SK-N-SH (cell line): ENCODE results near the gene CDKAL1. TPM values are rescaled to one million over a fixed set of nuclear protein-coding genes. Genes with fewer than 3 reads are reported as not detected.

Experiments
- CTCF ChIA-PET: fragments of 300-600, 350-600 bp; formaldehyde crosslinking; extraction: SDS; loops from one replicate; lab custom pipeline; 2021; lab: Yijun Ruan, JAX
- POLR2A ChIA-PET: fragments of 350-600 bp; sonication (Branson Sonifier 250); formaldehyde crosslinking; extraction: SDS; loops from one replicate; lab custom pipeline; 2020; ENCODE audit warnings: antibody characterized with exemption, inconsistent platforms; lab: Yijun Ruan, JAX
- DNase-seq: peaks from one replicate; pipeline ENCODE4 v3.0.0; 2012
- H2AFZ ChIP-seq: fragments of 200-600 bp; sonication (generic); 2 replicates; pipeline ENCODE4 v1.8.1; 2016; ENCODE audit warnings: antibody characterized with exemption, mild to moderate bottlenecking, low read depth
- H3F3A ChIP-seq: fragments of 200-600 bp; sonication (generic); replicated peaks from 2 replicates; pipeline ENCODE3; 2016; ENCODE audit warnings: antibody characterized with exemption, mild to moderate bottlenecking; ENCODE audit not compliant: insufficient read depth
- H3K27ac ChIP-seq, 2 experiments: fragments of 200-500 bp in 1 of 2; fragments of 200-600 bp in 1 of 2; sonication (Bioruptor generic) in 1 of 2; sonication (generic), shearing (Covaris generic) in 1 of 2; 2 replicates each; pipeline versions ENCODE4 v1.5.1 to v1.6.1; 2014 to 2016; ENCODE audit warnings: low read depth in 2 of 2, inconsistent platforms in 1 of 2, low read length in 1 of 2, mild to moderate bottlenecking in 1 of 2, mixed read lengths in 1 of 2
- H3K27me3 ChIP-seq: fragments of 200-600 bp; sonication (generic), shearing (Covaris generic); 2 replicates; pipeline ENCODE4 v1.6.1; 2016; ENCODE audit warnings: mixed run types; ENCODE audit not compliant: insufficient read depth
- H3K36me3 ChIP-seq, 2 experiments: fragments of 200-500 bp in 1 of 2; fragments of 200-600 bp in 1 of 2; sonication (Bioruptor generic) in 1 of 2; sonication (generic) in 1 of 2; replicated peaks in 1 of 2; 2 replicates each; pipeline versions ENCODE3 to v1.5.1; 2014 to 2016; ENCODE audit warnings: low read length in 1 of 2, mild to moderate bottlenecking in 1 of 2; ENCODE audit not compliant: insufficient read depth in 2 of 2, control insufficient read depth in 1 of 2
- H3K4me1 ChIP-seq, 2 experiments: fragments of 200-500 bp in 1 of 2; fragments of 200-600 bp in 1 of 2; sonication (Bioruptor generic) in 1 of 2; sonication (generic), shearing (Covaris generic) in 1 of 2; 2 replicates each; pipeline versions ENCODE4 v1.5.1 to v1.6.1; 2014 to 2016; ENCODE audit warnings: low read depth in 1 of 2, low read length in 1 of 2, mixed run types in 1 of 2; ENCODE audit not compliant: insufficient read depth in 2 of 2, control insufficient read depth in 1 of 2
- H3K4me2 ChIP-seq: fragments of 200-600 bp; sonication (generic), shearing (Covaris generic); 2 replicates; pipeline ENCODE4 v1.6.1; 2017; ENCODE audit warnings: mixed run types
- H3K4me3 ChIP-seq, 2 experiments: fragments of 200-500 bp in 1 of 2; fragments of 200-600 bp in 1 of 2; sonication (Bioruptor generic) in 1 of 2; sonication (generic), shearing (Covaris generic) in 1 of 2; 2 replicates each; pipeline versions ENCODE4 v1.5.1 to v1.8.1; 2014 to 2016; ENCODE audit warnings: low read depth in 2 of 2, inconsistent platforms in 1 of 2, low read length in 1 of 2, mild to moderate bottlenecking in 1 of 2, mixed read lengths in 1 of 2, moderate library complexity in 1 of 2
- H3K79me2 ChIP-seq: fragments of 200-600 bp; sonication (generic); 2 replicates; pipeline ENCODE4 v1.8.1; 2017; ENCODE audit warnings: mild to moderate bottlenecking; ENCODE audit not compliant: insufficient read depth
- H3K9ac ChIP-seq: fragments of 200-600 bp; sonication (generic); 2 replicates; pipeline ENCODE4 v1.6.1; 2017; ENCODE audit warnings: mixed run types
- H3K9me2 ChIP-seq: fragments of 200-600 bp; sonication (generic); 2 replicates; pipeline ENCODE4 v1.6.1; 2017; ENCODE audit warnings: mixed run types
- H3K9me3 ChIP-seq: fragments of 200-600 bp; sonication (generic); 2 replicates; pipeline ENCODE4 v1.6.1; 2017; ENCODE audit warnings: mixed run types, mild to moderate bottlenecking, moderate library complexity
- H4K20me1 ChIP-seq: fragments of 200-600 bp; sonication (generic); 2 replicates; pipeline ENCODE4 v1.6.1; 2017; ENCODE audit warnings: mild to moderate bottlenecking, mixed run types; ENCODE audit not compliant: insufficient read depth
- ELF1 ChIP-seq: IDR thresholded peaks from 2 replicates; pipeline ENCODE4 v1.4.0; 2012
- FOXJ3 ChIP-seq: sonication (generic); formaldehyde crosslinking; IDR thresholded peaks from 2 replicates; pipeline ENCODE4 v1.5.1; 2020; ENCODE audit warnings: mild to moderate bottlenecking, missing genetic modification reagents
- FOXM1 ChIP-seq: IDR thresholded peaks from 2 replicates; pipeline ENCODE4 v1.4.0; 2012; ENCODE audit warnings: low read depth, mild to moderate bottlenecking
- GABPA ChIP-seq: IDR thresholded peaks from 2 replicates; pipeline ENCODE4 v1.4.0; 2012; ENCODE audit warnings: low read depth, mild to moderate bottlenecking
- IRF3 ChIP-seq: fragments of 150-350 bp; IDR thresholded peaks from 2 replicates; pipeline ENCODE4 v1.6.1; 2016; ENCODE audit warnings: mild to moderate bottlenecking, low read depth, low read length
- JUND ChIP-seq: IDR thresholded peaks from 2 replicates; pipeline ENCODE4 v1.4.0; 2012
- MAX ChIP-seq: IDR thresholded peaks from 2 replicates; pipeline ENCODE4 v1.4.0; 2012; ENCODE audit warnings: low read depth
- MEF2A ChIP-seq: IDR thresholded peaks from 2 replicates; pipeline ENCODE4 v1.4.0; 2012; ENCODE audit warnings: low read depth, borderline replicate concordance
- MXI1 ChIP-seq: IDR thresholded peaks from 2 replicates; pipeline ENCODE4 v1.6.1; 2012; ENCODE audit warnings: mild to moderate bottlenecking, low read depth, low read length, improper control_type of control experiment
- NRF1 ChIP-seq: IDR thresholded peaks from 2 replicates; pipeline ENCODE4 v1.6.1; 2012; ENCODE audit warnings: low read depth, mild to moderate bottlenecking, low read length
- RAD21 ChIP-seq: IDR thresholded peaks from 2 replicates; pipeline ENCODE4 v1.6.1; 2012; ENCODE audit warnings: mild to moderate bottlenecking, low read length
- RCOR1 ChIP-seq: fragments of 150-350 bp; IDR thresholded peaks from 2 replicates; pipeline ENCODE4 v1.6.1; 2017; ENCODE audit warnings: antibody characterized with exemption, low read length
- REST ChIP-seq: IDR thresholded peaks from 2 replicates; pipeline ENCODE4 v1.6.1; 2012; ENCODE audit warnings: mild to moderate bottlenecking, low read depth, low read length, moderate library complexity
- SMC3 ChIP-seq: IDR thresholded peaks from 2 replicates; pipeline ENCODE4 v1.6.1; 2012; ENCODE audit warnings: low read depth, low read length, improper control_type of control experiment
- TCF12 ChIP-seq: IDR thresholded peaks from 2 replicates; pipeline ENCODE4 v1.4.0; 2012
- YY1 ChIP-seq: IDR thresholded peaks from 2 replicates; pipeline ENCODE4 v1.4.0; 2012; ENCODE audit warnings: low read depth, mild to moderate bottlenecking
- ZBTB33 ChIP-seq: IDR thresholded peaks from 2 replicates; pipeline ENCODE4 v1.4.0; 2012; ENCODE audit warnings: low read depth, borderline replicate concordance
- WGBS: methylation state at CpG from one replicate; pipeline ENCODE4 v1.1.6; 2017; ENCODE audit warnings: low lambda C conversion rate; 5-methylcytosine and 5-hydroxymethylcytosine counted together
- polyA plus RNA-seq, 3 experiments: library from polyadenylated mRNA; depleted of rRNA; stranded (reverse); fragments of >200 nt; gene quantifications; 2 replicates each; pipeline ENCODE4 v1.2.3, GENCODE V29; 2012

Gene CDKAL1
- polyA plus RNA-seq, 1 of the 3 experiments (the other 2 are of a cell fraction), result 2.6 TPM

- no peak for TF ChIP-seq IRF3
- no peak for TF ChIP-seq RAD21
- no peak for TF ChIP-seq RCOR1
- no peak for TF ChIP-seq FOXM1
These were observed 266.0 kb downstream of the CDKAL1 start (continued) for GRCh38 chr6:20800229-20800628.

GRCh38 chr6:20800653-20801052 is 266.4 kb downstream of the CDKAL1 start:
- H3K79me2 ChIP-seq, result no peaks in the 10 kb centered on the region
- no peak overlapping the region for H3K27ac ChIP-seq
- no peak overlapping the region for H3K4me2 ChIP-seq
- POLR2A ChIA-PET, result no interaction called here
- no peak overlapping the region for H2AFZ ChIP-seq
- no peak for DNase-seq
- H3K36me3 ChIP-seq, result no peaks in the 10 kb centered on the region
- no peaks in the 10 kb centered on the region for H3F3A ChIP-seq
- H3K4me1 ChIP-seq, result peaks cover 0 to 5% of the 10 kb centered on the region in 2 experiments; a peak in 2 of 4 replicates
- no peak for TF ChIP-seq TCF12
- TF ChIP-seq RAD21, result no peak
- TF ChIP-seq JUND, result no peak
- TF ChIP-seq YY1, result no peak
- no peak for TF ChIP-seq SMC3
- TF ChIP-seq ZBTB33, result no peak
- no peak for TF ChIP-seq NRF1
- no peak for TF ChIP-seq GABPA
- no peak for TF ChIP-seq MEF2A
- TF ChIP-seq, all 33 proteins: peak for 0
- H3K9me2 ChIP-seq, result no peaks in the 10 kb centered on the region
- no peak overlapping the region for H3K9ac ChIP-seq
- H3K9me3 ChIP-seq, result no peaks in the 10 kb centered on the region
- no peaks in the 10 kb centered on the region for H3K27me3 ChIP-seq
- H3K4me3 ChIP-seq, result no peak overlapping the region
- no peaks in the 10 kb centered on the region for H4K20me1 ChIP-seq
- 95% methylated on average over 4 of the region's 4 CpGs for WGBS
- CTCF ChIA-PET, result interaction anchor here (1.2 kb wide), 1 partner anchor 14 kb away, joined by 3 read pairs; no protein-coding TSS in a partner anchor

GRCh38 chr6:20801595-20801994 is 267.3 kb downstream of the CDKAL1 start:
- TF ChIP-seq IRF3 (no peak), MAX (no peak), REST (no peak), MXI1 (no peak), RCOR1 (no peak), FOXJ3 (CRISPR knock-in tag) (no peak), ELF1 (no peak), SMC3 (no peak), GABPA (no peak)
- no peaks in the 10 kb centered on the region for H3K79me2 ChIP-seq
- H3K27ac ChIP-seq, result no peak overlapping the region
- H3F3A ChIP-seq, result no peaks in the 10 kb centered on the region
- no peak overlapping the region for H3K9ac ChIP-seq
- peaks cover 0 to 5% of the 10 kb centered on the region in 2 experiments; a peak in 2 of 4 replicates for H3K4me1 ChIP-seq
- H2AFZ ChIP-seq, result no peak overlapping the region
- H3K27me3 ChIP-seq, result no peaks in the 10 kb centered on the region
- H3K9me3 ChIP-seq, result peaks cover 3% of the 10 kb centered on the region; the same call in 1 of the 2 replicates
- 98% methylated on average over 3 of the region's 3 CpGs for WGBS
- CTCF ChIA-PET, result no interaction called here
- H3K9me2 ChIP-seq, result no peaks in the 10 kb centered on the region
- no peak for DNase-seq
- no peaks in the 10 kb centered on the region for H4K20me1 ChIP-seq
- no peak overlapping the region for H3K4me3 ChIP-seq
- H3K4me2 ChIP-seq, result no peak overlapping the region
- peaks cover 0 to 2% of the 10 kb centered on the region in 2 experiments for H3K36me3 ChIP-seq
- POLR2A ChIA-PET, result interaction anchor here (0.6 kb wide), 1 partner anchor 64 kb away, joined by 4 read pairs; no protein-coding TSS in a partner anchor
